ENCODE data around the gene WIZ. TPM values are rescaled to one million over a fixed set of nuclear protein-coding genes. Genes with fewer than 3 reads are reported as not detected.

The WIZ gene
- total and polyA plus RNA-seq, 2 donors (not counting 1 experiment from before 2014, with no cell fraction given), result 15.0 to 24.8 TPM

GRCh38 chr19:15444505-15445226 lies 5.1 kb downstream of the WIZ start:
- Mint-ChIP-seq H3K27me3 (no peaks in the 10 kb centered on the region), H3K9me3 (ENCODE audit: insufficient read depth) (no peaks in the 10 kb centered on the region), H3K27ac (no peak overlapping the region), H3K4me3 (no peak overlapping the region), H3K4me1 (peaks cover 7% of the 10 kb centered on the region)
- Histone ChIP-seq H2AFZ (ENCODE audit: insufficient read depth, low read depth, low read length, poor library complexity, severe bottlenecking) (no peak overlapping the region), H3K36me3 (replicated peaks in 1 of 2; ENCODE audit: control extremely low read depth in 1 of 2, control insufficient read depth in 1 of 2, extremely low read depth in 1 of 2, insufficient read depth in 2 of 2, low read length in 1 of 2) (no peaks in the 10 kb centered on the region), H4K20me1 (ENCODE audit: control insufficient read depth, insufficient read depth, low read length, poor library complexity, severe bottlenecking) (no peaks in the 10 kb centered on the region), H3K9ac (ENCODE audit: low read length) (no peak overlapping the region), H3K79me2 (ENCODE audit: control insufficient read depth, insufficient read depth, low read length) (no peaks in the 10 kb centered on the region), H3K4me1 (ENCODE audit: control insufficient read depth in 2 of 2, insufficient read depth in 2 of 2, low read length in 2 of 2) (peaks cover 8 to 12% of the 10 kb centered on the region in 2 donors), H3K4me3 (ENCODE audit: control extremely low read depth in 1 of 5, extremely low read depth in 1 of 5, insufficient read depth in 1 of 5, low read depth in 2 of 5, low read length in 4 of 5) (no peak overlapping the region), H3K9me3 (ENCODE audit: control extremely low read depth in 1 of 3, control insufficient read depth in 2 of 3, insufficient read depth in 1 of 3, low read length in 2 of 3) (no peaks in the 10 kb centered on the region), H3K4me2 (replicated peaks; ENCODE audit: low read depth, low read length, poor library complexity, severe bottlenecking) (no peak overlapping the region), H3K27ac (ENCODE audit: low read length in 2 of 2) (no peak overlapping the region), H3K27me3 (replicated peaks in 1 of 4; ENCODE audit: control extremely low read depth in 1 of 4, control insufficient read depth in 3 of 4, insufficient read depth in 4 of 4, low read length in 3 of 4) (no peaks in the 10 kb centered on the region)
- ATAC-seq (ENCODE audit: low read depth) (no peak), DNase-seq (no peak)
- intact Hi-C loops (cut with micrococcal nuclease), result no loop called here
- POLR2A ChIA-PET, result no interaction called here
- no peak for TF ChIP-seq CTCF (IDR thresholded peaks at IDR 0.05)
- TF ChIP-seq EZH2 (IDR thresholded peaks at IDR 0.05; ENCODE audit: borderline replicate concordance, insufficient read depth, low read depth, low read length, poor library complexity, severe bottlenecking), result no peak
- WGBS (ENCODE audit: insufficient coverage), result 95% methylated on average over 12 of the region's 15 CpGs
- CTCF ChIA-PET, result no interaction called here

- ChIA-PET CTCF (no interaction called here), POLR2A (no interaction called here)
- Mint-ChIP-seq H3K4me3 (no peak overlapping the region), H3K9me3 (ENCODE audit: insufficient read depth) (no peaks in the 10 kb centered on the region), H3K4me1 (peaks cover 5% of the 10 kb centered on the region), H3K27ac (no peak overlapping the region), H3K27me3 (no peaks in the 10 kb centered on the region)
- Histone ChIP-seq H3K4me2 (replicated peaks; ENCODE audit: low read depth, low read length, poor library complexity, severe bottlenecking) (no peak overlapping the region), H3K36me3 (replicated peaks in 1 of 2; ENCODE audit: control extremely low read depth in 1 of 2, control insufficient read depth in 1 of 2, extremely low read depth in 1 of 2, insufficient read depth in 2 of 2, low read length in 1 of 2) (no peaks in the 10 kb centered on the region), H3K4me3 (ENCODE audit: control extremely low read depth in 1 of 5, extremely low read depth in 1 of 5, insufficient read depth in 1 of 5, low read depth in 2 of 5, low read length in 4 of 5) (no peak overlapping the region), H3K79me2 (ENCODE audit: control insufficient read depth, insufficient read depth, low read length) (no peaks in the 10 kb centered on the region), H3K9me3 (ENCODE audit: control extremely low read depth in 1 of 3, control insufficient read depth in 2 of 3, insufficient read depth in 1 of 3, low read length in 2 of 3) (no peaks in the 10 kb centered on the region), H2AFZ (ENCODE audit: insufficient read depth, low read depth, low read length, poor library complexity, severe bottlenecking) (no peak overlapping the region), H3K27ac (ENCODE audit: low read length in 2 of 2) (no peak overlapping the region), H3K9ac (ENCODE audit: low read length) (no peak overlapping the region), H4K20me1 (ENCODE audit: control insufficient read depth, insufficient read depth, low read length, poor library complexity, severe bottlenecking) (no peaks in the 10 kb centered on the region), H3K27me3 (replicated peaks in 1 of 4; ENCODE audit: control extremely low read depth in 1 of 4, control insufficient read depth in 3 of 4, insufficient read depth in 4 of 4, low read length in 3 of 4) (no peaks in the 10 kb centered on the region), H3K4me1 (ENCODE audit: control insufficient read depth in 2 of 2, insufficient read depth in 2 of 2, low read length in 2 of 2) (peaks cover 4 to 8% of the 10 kb centered on the region in 2 donors)
- ATAC-seq (ENCODE audit: low read depth), result no peak
- no peak for DNase-seq
- no peak for TF ChIP-seq EZH2 (IDR thresholded peaks at IDR 0.05; ENCODE audit: borderline replicate concordance, insufficient read depth, low read depth, low read length, poor library complexity, severe bottlenecking)
- TF ChIP-seq CTCF (IDR thresholded peaks at IDR 0.05), result no peak
- WGBS (ENCODE audit: insufficient coverage), result 99% methylated on average over 7 of the region's 10 CpGs
- intact Hi-C loops (cut with micrococcal nuclease), result no loop called here
Measured at GRCh38 chr19:15443838-15444237, 5.9 kb downstream of the WIZ start.

All from B cell (primary cell).